Subcutaneous abdominal adipose tissue (tissue), 5 donors: ENCODE data around the gene NBL1.

Experiments
- H3K27ac ChIP-seq: one replicate; pipeline ENCODE4 v1.7.0; 2013; ENCODE audit warnings: low read depth, mild to moderate bottlenecking, inconsistent platforms, low read length, moderate library complexity
- H3K27me3 ChIP-seq, 5 donors: one replicate each; pipeline ENCODE4 v1.7.0; 2013; ENCODE audit warnings: low read length in 5 of 5, inconsistent platforms in 1 of 5; ENCODE audit not compliant: control insufficient read depth in 5 of 5, insufficient read depth in 4 of 5
- H3K36me3 ChIP-seq, 5 donors: one replicate each; pipeline ENCODE4 v1.7.0; 2013; ENCODE audit warnings: low read length in 5 of 5; ENCODE audit not compliant: control insufficient read depth in 5 of 5, insufficient read depth in 5 of 5
- H3K4me1 ChIP-seq, 5 donors: one replicate each; pipeline ENCODE4 v1.7.0; 2013; ENCODE audit warnings: low read length in 5 of 5, mild to moderate bottlenecking in 3 of 5, moderate library complexity in 1 of 5; ENCODE audit not compliant: control insufficient read depth in 5 of 5, insufficient read depth in 5 of 5
- H3K4me3 ChIP-seq, 5 donors: one replicate each; pipeline ENCODE4 v1.7.0; 2013; ENCODE audit warnings: low read length in 5 of 5, low read depth in 1 of 5
- H3K9ac ChIP-seq, 5 donors: one replicate each; pipeline ENCODE4 v1.7.0; 2013; ENCODE audit warnings: low read length in 5 of 5, mild to moderate bottlenecking in 4 of 5, moderate library complexity in 3 of 5
- H3K9me3 ChIP-seq, 5 donors: one replicate each; pipeline ENCODE4 v1.7.0; 2013; ENCODE audit warnings: low read length in 5 of 5; ENCODE audit not compliant: control insufficient read depth in 5 of 5
- donor health status: healthy.
- donor health status: healthy.
- donor health status: healthy.
- donor health status: healthy.
- donor health status: healthy.

The NBL1 gene

DNA sequence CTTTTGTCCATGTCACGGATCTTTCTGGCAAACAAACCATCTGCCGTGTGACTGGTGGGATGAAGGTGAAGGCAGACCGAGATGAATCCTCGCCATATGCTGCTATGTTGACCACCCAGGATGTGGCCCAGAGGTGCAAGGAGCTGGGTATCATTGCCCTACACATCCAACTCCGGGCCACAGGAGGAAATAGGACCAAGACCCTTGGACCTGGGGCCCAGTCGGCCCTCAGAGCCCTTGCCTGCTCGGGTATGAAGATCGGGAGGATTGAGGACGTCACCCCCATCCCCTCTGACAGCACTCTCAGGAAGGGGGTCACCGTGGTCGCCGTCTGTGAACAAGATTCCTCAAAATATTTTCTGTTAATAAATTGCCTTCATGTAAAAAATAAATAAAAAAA, 35.9 kb upstream of the NBL1 start:
- Histone ChIP-seq H3K4me1 (peaks cover 3 to 28% (median 21%) of the 10 kb centered on the region in 5 donors), H3K27ac (no peak overlapping the region), H3K27me3 (no peaks in the 10 kb centered on the region), H3K9me3 (no peaks in the 10 kb centered on the region), H3K4me3 (no peak overlapping the region), H3K9ac (no peak overlapping the region), H3K36me3 (peaks cover 0 to 6% (median 3%) of the 10 kb centered on the region in 5 donors)

DNA sequence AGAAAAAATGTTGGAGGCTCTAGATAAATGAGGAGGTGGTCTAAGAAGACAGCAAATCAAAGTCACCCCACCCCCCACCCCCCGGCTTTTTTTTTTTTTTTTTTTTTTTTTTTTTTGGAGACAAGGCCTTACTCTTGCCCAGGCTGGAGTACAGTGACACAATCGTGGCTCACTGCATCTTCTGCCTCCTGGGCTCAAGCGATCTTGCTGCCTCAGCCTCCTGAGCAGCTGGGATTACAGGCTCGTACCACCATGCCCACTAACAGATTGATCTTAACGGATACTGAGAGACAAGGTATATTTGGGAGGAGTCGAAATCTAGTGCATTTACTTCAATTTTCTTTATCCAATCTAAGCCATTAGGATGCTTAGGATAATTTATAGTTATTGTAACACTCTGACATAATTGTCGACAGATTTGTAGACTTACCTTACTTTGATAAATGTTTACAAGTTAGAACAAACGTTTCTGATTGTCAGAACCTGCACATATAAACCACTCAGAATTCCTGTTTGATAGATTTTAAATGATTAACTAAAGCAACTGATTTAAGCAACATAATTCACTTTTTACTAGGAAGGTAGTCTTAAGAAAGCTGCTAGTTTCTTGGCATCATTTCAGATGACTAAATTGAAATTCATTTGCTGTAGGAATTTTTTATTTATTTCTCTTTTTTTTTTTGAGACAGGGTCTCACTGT, 33.7 kb upstream of the NBL1 start:
- H3K9ac ChIP-seq, result no peak overlapping the region
- H3K27me3 ChIP-seq, result no peaks in the 10 kb centered on the region

DNA sequence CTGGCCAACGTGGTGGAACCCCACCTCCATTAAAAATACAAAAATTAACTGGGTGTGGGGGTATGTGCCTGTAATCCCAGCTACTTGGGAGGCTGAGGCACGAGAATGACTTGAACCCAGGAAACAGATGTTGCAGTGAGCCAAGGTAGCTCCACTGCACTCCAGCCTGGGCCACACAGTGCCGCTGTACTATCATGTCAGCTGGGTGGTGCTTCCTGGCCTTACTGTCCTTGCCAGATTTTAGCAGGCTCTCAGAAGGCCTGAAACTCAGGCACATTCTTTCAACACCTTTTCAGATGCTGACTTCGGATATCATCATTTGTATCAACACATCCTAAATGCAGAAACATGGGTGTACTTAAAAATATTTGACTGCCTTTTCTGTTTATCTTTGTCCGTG, 31.6 kb upstream of the NBL1 start:
- Histone ChIP-seq H3K27me3 (no peaks in the 10 kb centered on the region), H3K36me3 (peaks cover 8 to 18% (median 14%) of the 10 kb centered on the region in 5 donors), H3K27ac (no peak overlapping the region), H3K4me1 (peaks cover 0 to 18% (median 7%) of the 10 kb centered on the region in 5 donors), H3K9me3 (no peaks in the 10 kb centered on the region), H3K9ac (no peak overlapping the region), H3K4me3 (no peak overlapping the region)

More for the DNA sequence above, 33.7 kb upstream of the NBL1 start:
- peaks cover 3 to 32% (median 20%) of the 10 kb centered on the region in 5 donors for H3K4me1 ChIP-seq
- no peaks in the 10 kb centered on the region for H3K9me3 ChIP-seq
- H3K4me3 ChIP-seq, result no peak overlapping the region
- H3K27ac ChIP-seq, result peak overlapping the region; percentile 9
- peaks cover 5 to 11% (median 7%) of the 10 kb centered on the region in 5 donors for H3K36me3 ChIP-seq

DNA sequence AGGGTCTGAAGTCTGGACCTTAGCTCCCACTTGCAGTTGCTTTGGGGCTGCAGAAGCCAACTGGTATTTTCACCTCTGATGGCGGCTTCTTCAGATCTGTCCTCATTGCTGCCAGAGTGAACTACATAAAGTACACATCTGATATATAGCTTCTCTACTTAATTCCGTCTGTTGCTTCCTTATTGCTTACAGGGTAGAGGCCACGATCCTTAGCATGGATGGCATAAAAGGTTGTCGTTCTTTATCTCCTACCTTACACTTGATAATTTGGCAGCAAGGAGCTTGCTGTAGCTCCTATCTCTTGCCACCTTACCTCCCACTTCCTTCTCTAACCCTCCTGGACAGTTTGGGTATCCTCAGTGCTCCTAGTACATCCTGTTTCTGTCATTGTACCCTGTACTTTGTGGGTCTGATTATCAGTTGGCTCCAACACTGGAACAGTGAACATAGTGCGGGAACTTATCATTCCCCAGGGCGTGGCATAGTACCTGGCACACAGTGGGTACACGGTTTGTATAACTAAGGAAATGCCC, 30.9 kb upstream of the NBL1 start:
- no peak overlapping the region for H3K27ac ChIP-seq
- H3K4me3 ChIP-seq, result no peak overlapping the region
- no peaks in the 10 kb centered on the region for H3K27me3 ChIP-seq
- no peak overlapping the region for H3K9ac ChIP-seq
- H3K4me1 ChIP-seq, result peaks cover 0 to 18% (median 6%) of the 10 kb centered on the region in 5 donors
- H3K36me3 ChIP-seq, result peaks cover 8 to 18% (median 15%) of the 10 kb centered on the region in 5 donors
- no peaks in the 10 kb centered on the region for H3K9me3 ChIP-seq

DNA sequence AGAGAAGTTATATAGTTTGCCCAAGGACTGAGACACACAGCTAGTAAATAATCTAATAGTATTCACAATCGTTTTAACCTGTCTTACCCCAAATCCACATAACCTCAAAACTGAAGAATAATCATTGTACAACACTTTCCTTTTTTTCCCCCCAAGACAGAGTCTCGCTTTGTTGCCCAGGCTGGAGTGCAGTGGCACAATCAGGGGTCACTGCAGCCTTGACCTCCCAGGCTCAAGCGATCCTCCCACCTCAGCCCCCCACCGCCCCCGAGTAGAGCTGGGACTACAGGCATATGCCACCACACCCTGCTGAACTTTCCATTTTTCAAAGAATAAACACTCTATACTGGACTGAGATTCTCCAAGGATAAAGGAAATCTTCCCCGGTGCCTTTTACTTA, 28.7 kb upstream of the NBL1 start:
- Histone ChIP-seq H3K36me3 (peaks cover 8 to 17% (median 14%) of the 10 kb centered on the region in 5 donors), H3K27me3 (no peaks in the 10 kb centered on the region), H3K4me1 (peaks cover 0 to 25% (median 20%) of the 10 kb centered on the region in 5 donors), H3K9me3 (no peaks in the 10 kb centered on the region), H3K27ac (no peak overlapping the region), H3K4me3 (no peak overlapping the region), H3K9ac (no peak overlapping the region)

DNA sequence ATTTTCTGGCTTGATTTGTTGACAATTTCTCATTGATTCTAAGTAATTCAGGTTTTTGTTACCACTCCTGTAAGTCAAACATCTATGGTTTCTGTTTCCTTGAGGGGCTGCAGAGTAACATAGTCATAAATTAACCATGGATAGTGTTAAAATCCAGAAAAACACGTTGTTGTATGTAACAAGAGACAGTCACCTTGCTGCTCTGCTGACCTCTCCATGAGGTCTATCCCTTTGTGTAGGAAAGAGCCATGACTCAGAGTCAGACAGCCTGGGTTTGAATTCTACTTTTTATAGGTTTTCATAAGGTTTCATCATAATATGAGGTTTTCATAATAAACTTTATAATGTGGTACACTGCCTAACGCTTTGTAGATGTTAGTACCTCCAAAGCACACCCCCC, 27.6 kb upstream of the NBL1 start:
- no peak overlapping the region for H3K27ac ChIP-seq
- no peak overlapping the region for H3K4me3 ChIP-seq
- H3K9me3 ChIP-seq, result no peaks in the 10 kb centered on the region
- H3K27me3 ChIP-seq, result no peaks in the 10 kb centered on the region
- H3K9ac ChIP-seq, result no peak overlapping the region
- peaks cover 8 to 17% (median 14%) of the 10 kb centered on the region in 5 donors for H3K36me3 ChIP-seq
- H3K4me1 ChIP-seq, result peaks cover 0 to 34% (median 28%) of the 10 kb centered on the region in 5 donors

DNA sequence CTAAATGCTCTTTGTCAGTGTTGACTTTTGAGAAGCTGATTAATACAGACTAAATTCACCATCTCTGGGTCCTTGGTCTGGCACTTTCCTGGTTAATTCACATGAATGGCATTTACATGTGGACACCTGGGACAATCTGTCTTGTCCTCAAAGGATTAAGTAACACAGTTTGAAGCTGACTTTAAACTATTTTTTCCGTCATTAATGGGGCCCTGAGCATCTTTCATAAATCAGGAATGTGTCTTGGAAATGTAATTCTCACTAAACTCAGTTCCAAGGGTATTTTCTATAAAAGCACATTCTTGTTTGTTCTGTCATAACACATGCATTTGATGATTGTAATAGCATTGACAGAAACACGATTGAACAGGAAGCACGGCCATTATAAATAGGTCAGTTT, 26.7 kb upstream of the NBL1 start:
- no peaks in the 10 kb centered on the region for H3K27me3 ChIP-seq
- H3K9ac ChIP-seq, result no peak overlapping the region

DNA sequence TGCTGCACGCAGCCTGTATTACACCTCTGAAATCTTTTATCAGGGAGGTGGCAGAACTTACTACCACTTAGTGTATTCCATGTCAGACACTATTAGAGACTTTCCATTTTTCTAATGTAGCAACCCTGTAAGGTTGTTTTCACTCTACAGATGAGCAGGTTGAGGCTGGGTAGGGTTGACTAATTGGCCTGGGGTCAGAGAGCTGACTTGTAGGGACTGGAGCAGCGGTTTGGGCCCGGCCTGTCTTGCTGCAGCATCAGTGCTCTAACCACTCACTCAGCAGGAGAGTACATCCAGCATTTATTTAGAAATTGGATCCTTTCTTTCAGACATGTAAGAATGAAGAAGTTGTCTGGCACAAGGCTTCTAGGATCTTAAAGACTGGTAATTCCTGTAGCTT, 25.7 kb upstream of the NBL1 start:
- H3K9ac ChIP-seq, result no peak overlapping the region
- H3K4me3 ChIP-seq, result no peak overlapping the region
- H3K27ac ChIP-seq, result no peak overlapping the region
- H3K27me3 ChIP-seq, result no peaks in the 10 kb centered on the region
- no peaks in the 10 kb centered on the region for H3K9me3 ChIP-seq
- peaks cover 0 to 44% (median 28%) of the 10 kb centered on the region in 5 donors for H3K4me1 ChIP-seq
- peaks cover 9 to 18% (median 16%) of the 10 kb centered on the region in 5 donors for H3K36me3 ChIP-seq

More for the DNA sequence above, 26.7 kb upstream of the NBL1 start:
- peaks cover 8 to 17% (median 14%) of the 10 kb centered on the region in 5 donors for H3K36me3 ChIP-seq
- H3K4me1 ChIP-seq, result peaks cover 0 to 40% (median 34%) of the 10 kb centered on the region in 5 donors
- H3K4me3 ChIP-seq, result no peak overlapping the region
- no peaks in the 10 kb centered on the region for H3K9me3 ChIP-seq
- H3K27ac ChIP-seq, result no peak overlapping the region

DNA sequence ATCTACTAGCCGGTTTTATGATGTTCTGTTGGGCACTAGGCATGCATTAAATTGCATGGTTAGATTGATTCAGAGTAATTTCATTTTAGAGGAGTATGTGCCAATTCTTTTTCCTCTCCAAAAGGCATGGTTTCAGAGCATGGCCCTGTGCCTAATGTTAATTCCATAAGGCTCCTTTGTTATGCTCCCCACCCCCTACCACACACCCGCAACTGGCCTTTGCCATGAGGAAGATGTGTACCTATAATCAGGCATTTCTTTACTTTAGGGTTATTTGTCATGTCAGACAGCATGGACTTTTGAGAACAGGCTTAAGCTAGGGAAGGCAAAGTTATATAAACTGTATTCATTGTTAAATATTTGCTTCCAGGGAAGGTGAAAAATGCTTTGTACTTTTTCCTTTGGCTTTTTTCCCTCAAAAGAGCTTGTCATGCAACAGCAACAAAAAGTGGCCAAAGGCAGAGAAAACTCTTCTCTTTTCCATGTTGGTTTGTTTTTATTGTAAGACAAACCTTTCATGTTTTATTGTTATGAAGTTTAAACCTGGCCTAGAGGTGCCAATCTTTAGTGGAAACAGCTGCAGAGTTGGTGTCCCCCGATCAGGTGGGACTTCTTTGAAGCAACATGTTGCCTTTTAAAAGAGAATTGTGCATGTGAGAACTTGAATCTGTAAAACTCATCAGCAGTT, 24.3 kb upstream of the NBL1 start:
- peaks cover 0 to 40% (median 28%) of the 10 kb centered on the region in 5 donors for H3K4me1 ChIP-seq
- no peak overlapping the region for H3K9ac ChIP-seq
- no peaks in the 10 kb centered on the region for H3K27me3 ChIP-seq
- no peak overlapping the region for H3K4me3 ChIP-seq
- H3K36me3 ChIP-seq, result peaks cover 15 to 25% (median 21%) of the 10 kb centered on the region in 5 donors
- peak overlapping the region; percentile 64 for H3K27ac ChIP-seq
- H3K9me3 ChIP-seq, result no peaks in the 10 kb centered on the region

DNA sequence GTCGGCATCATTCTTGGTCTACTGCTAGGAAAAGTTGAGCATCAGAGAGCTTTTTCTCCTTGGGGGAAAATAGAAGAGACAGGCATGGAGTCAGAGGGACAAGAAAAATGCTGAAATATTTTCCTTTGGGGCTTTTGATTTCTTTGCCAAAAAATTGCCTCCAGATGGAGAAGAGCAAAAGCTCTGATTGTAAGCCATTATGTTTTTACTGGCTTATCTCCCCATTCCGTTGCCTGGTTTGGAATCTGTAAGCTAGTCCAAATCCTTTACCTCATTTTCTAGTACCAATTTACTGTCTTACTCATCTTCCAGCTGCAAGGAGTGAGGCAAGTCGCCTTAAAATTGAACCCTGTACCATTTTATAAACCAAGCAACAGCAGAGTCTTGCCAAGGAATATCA, 23.3 kb upstream of the NBL1 start:
- Histone ChIP-seq H3K9me3 (no peaks in the 10 kb centered on the region), H3K27me3 (no peaks in the 10 kb centered on the region), H3K4me1 (peaks cover 0 to 34% (median 28%) of the 10 kb centered on the region in 5 donors), H3K36me3 (peaks cover 16 to 31% (median 23%) of the 10 kb centered on the region in 5 donors), H3K4me3 (no peak overlapping the region), H3K9ac (no peak overlapping the region), H3K27ac (peak overlapping the region; percentile 64)
